ENCODE measurements around the gene AUTS2. TPM values are rescaled to one million over a fixed set of nuclear protein-coding genes. Genes with fewer than 3 reads are reported as not detected.

Gene AUTS2
- polyA plus RNA-seq, 1 donor (not counting 4 experiments of a cell fraction or from before 2014, with no cell fraction given) = 4.7 TPM

GRCh38 chr7:70356085-70356786 is 758.0 kb downstream of the AUTS2 start:
- Histone ChIP-seq H3K36me3 (ENCODE audit: control insufficient read depth in 2 of 2, extremely low read depth in 1 of 2, insufficient read depth in 2 of 2, low read length in 2 of 2) (no peaks in the 10 kb centered on the region), H3K4me1 (ENCODE audit: control insufficient read depth, extremely low read depth, insufficient read depth, low read length) (no peaks in the 10 kb centered on the region), H3K27ac (ENCODE audit: control insufficient read depth, insufficient read depth, low read length) (no peak overlapping the region), H3K4me3 (ENCODE audit: control insufficient read depth in 2 of 3, extremely low read depth in 1 of 3, insufficient read depth in 2 of 3, low read depth in 1 of 3, low read length in 3 of 3) (no peak overlapping the region), H3K4me2 (ENCODE audit: control insufficient read depth, extremely low read depth, insufficient read depth, low read depth, low read length) (no peak overlapping the region), H3K9ac (ENCODE audit: control insufficient read depth, extremely low read depth, insufficient read depth, low read length) (no peak overlapping the region), H3K79me2 (ENCODE audit: control insufficient read depth, insufficient read depth, low read length) (no peaks in the 10 kb centered on the region), H2AFZ (ENCODE audit: control insufficient read depth, low read length) (no peak overlapping the region), H4K20me1 (ENCODE audit: control insufficient read depth, extremely low read depth, insufficient read depth, low read length) (no peaks in the 10 kb centered on the region), H3K9me1 (ENCODE audit: control insufficient read depth, extremely low read depth, insufficient read depth, low read length) (no peaks in the 10 kb centered on the region), H3K9me3 (ENCODE audit: control insufficient read depth, low read depth, low read length) (no peaks in the 10 kb centered on the region), H3K27me3 (ENCODE audit: control insufficient read depth, extremely low read depth, insufficient read depth, low read length) (no peaks in the 10 kb centered on the region)
- TF ChIP-seq EZH2 (IDR thresholded peaks at IDR 0.05; ENCODE audit: low read length) (no peak), CTCF (optimal IDR thresholded peaks at IDR 0.05 in 1 of 3, IDR thresholded peaks at IDR 0.05 in 1 of 3, conservative IDR thresholded peaks at IDR 0.05 in 1 of 3; ENCODE audit: extremely low read depth in 1 of 3, insufficient read depth in 2 of 3, low read length in 3 of 3) (no peak)
- DNase-seq (ENCODE audit: low read depth, low spot score) (no peak), FAIRE-seq (no peak)
- dilution Hi-C loops (cut with MboI; ENCODE audit: extremely low pct_ligation_motif_present, low sequenced_read_pairs) = no loop called here

- Histone ChIP-seq H3K79me2 (ENCODE audit: control insufficient read depth, insufficient read depth, low read length) (no peaks in the 10 kb centered on the region), H3K27ac (ENCODE audit: control insufficient read depth, insufficient read depth, low read length) (no peak overlapping the region), H3K9me3 (ENCODE audit: control insufficient read depth, low read depth, low read length) (no peaks in the 10 kb centered on the region), H3K27me3 (ENCODE audit: control insufficient read depth, extremely low read depth, insufficient read depth, low read length) (no peaks in the 10 kb centered on the region), H4K20me1 (ENCODE audit: control insufficient read depth, extremely low read depth, insufficient read depth, low read length) (no peaks in the 10 kb centered on the region), H3K4me1 (ENCODE audit: control insufficient read depth, extremely low read depth, insufficient read depth, low read length) (no peaks in the 10 kb centered on the region), H3K4me2 (ENCODE audit: control insufficient read depth, extremely low read depth, insufficient read depth, low read depth, low read length) (no peak overlapping the region), H3K36me3 (ENCODE audit: control insufficient read depth in 2 of 2, extremely low read depth in 1 of 2, insufficient read depth in 2 of 2, low read length in 2 of 2) (no peaks in the 10 kb centered on the region), H3K4me3 (ENCODE audit: control insufficient read depth in 2 of 3, extremely low read depth in 1 of 3, insufficient read depth in 2 of 3, low read depth in 1 of 3, low read length in 3 of 3) (no peak overlapping the region), H3K9me1 (ENCODE audit: control insufficient read depth, extremely low read depth, insufficient read depth, low read length) (no peaks in the 10 kb centered on the region), H2AFZ (ENCODE audit: control insufficient read depth, low read length) (no peak overlapping the region), H3K9ac (ENCODE audit: control insufficient read depth, extremely low read depth, insufficient read depth, low read length) (no peak overlapping the region)
- DNase-seq (ENCODE audit: low read depth, low spot score) = no peak
- TF ChIP-seq EZH2 (IDR thresholded peaks at IDR 0.05; ENCODE audit: low read length) (no peak), CTCF (optimal IDR thresholded peaks at IDR 0.05 in 1 of 3, IDR thresholded peaks at IDR 0.05 in 1 of 3, conservative IDR thresholded peaks at IDR 0.05 in 1 of 3; ENCODE audit: extremely low read depth in 1 of 3, insufficient read depth in 2 of 3, low read length in 3 of 3) (no peak)
- no peak for FAIRE-seq
- dilution Hi-C loops (cut with MboI; ENCODE audit: extremely low pct_ligation_motif_present, low sequenced_read_pairs) = no loop called here
Observed at GRCh38 chr7:70356787-70357328, 758.6 kb downstream of the AUTS2 start.
